Large intestine (tissue), 3 donors: ENCODE measurements around the gene SLC8A1. TPM values are rescaled to one million over a fixed set of nuclear protein-coding genes. Genes with fewer than 3 reads are reported as not detected.

Experiments used
- DNase-seq, 2 donors: peaks; one replicate each; pipeline versions ENCODE4 v3.0.0 to v3.0.0-alpha.2; 2013
- H3K27ac ChIP-seq: one replicate; pipeline ENCODE4 v1.5.1; 2013; ENCODE audit warnings: low read length
- H3K27me3 ChIP-seq: 2 replicates; pipeline ENCODE4 v1.6.1; 2013; ENCODE audit warnings: low read length; ENCODE audit not compliant: control insufficient read depth, insufficient read depth
- H3K36me3 ChIP-seq: 2 replicates; pipeline ENCODE4 v1.6.1; 2013; ENCODE audit warnings: low read length; ENCODE audit not compliant: control insufficient read depth, insufficient read depth
- H3K4me1 ChIP-seq: one replicate; pipeline ENCODE4 v1.6.1; 2013; ENCODE audit warnings: low read length; ENCODE audit not compliant: control insufficient read depth, insufficient read depth
- H3K4me3 ChIP-seq: one replicate; pipeline ENCODE4 v1.5.1; 2013; ENCODE audit warnings: low read length
- H3K9me3 ChIP-seq: one replicate; pipeline ENCODE4 v1.6.1; 2013; ENCODE audit warnings: mild to moderate bottlenecking, low read depth, low read length, moderate library complexity; ENCODE audit not compliant: control insufficient read depth
- WGBS: methylation state at CpG from one replicate; pipeline ENCODE4 v1.1.5; 2013; ENCODE audit warnings: low lambda C conversion rate; ENCODE audit not compliant: insufficient coverage; 5-methylcytosine and 5-hydroxymethylcytosine counted together
- polyA plus RNA-seq: library from polyadenylated mRNA; unstranded; fragments of 120-200 nt; gene quantifications from one replicate; pipeline ENCODE4 v1.2.1, GENCODE V29; 2013

Gene SLC8A1
- polyA plus RNA-seq, 1 donor = 13.2 TPM

DNA sequence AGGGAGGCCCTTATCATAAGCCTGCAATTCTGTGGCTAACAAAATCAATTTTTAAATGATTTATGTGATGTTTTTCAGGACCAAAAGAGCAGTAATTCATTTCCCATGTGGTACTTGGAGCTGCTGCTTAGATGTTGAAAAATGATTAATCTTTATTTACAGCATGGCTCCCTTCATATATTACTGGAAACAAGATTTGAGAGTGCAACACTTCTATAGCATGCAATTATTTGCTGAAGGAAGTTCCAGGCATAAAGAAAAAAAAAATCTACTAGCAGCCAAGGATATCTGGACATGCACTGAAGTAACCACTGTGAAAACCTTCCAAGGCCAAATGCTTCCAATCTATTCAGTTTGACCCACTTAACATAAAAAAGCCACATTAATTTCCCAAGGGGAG is 186.3 kb downstream of the SLC8A1 start:
- H3K27ac ChIP-seq = peak overlapping the region; percentile 83
- H3K4me1 ChIP-seq = peaks cover 39% of the 10 kb centered on the region
- peak in 1 of 2 donors; percentile 35 for DNase-seq
- H3K4me3 ChIP-seq = no peak overlapping the region
- no peaks in the 10 kb centered on the region for H3K9me3 ChIP-seq
- H3K27me3 ChIP-seq = no peaks in the 10 kb centered on the region
- no peaks in the 10 kb centered on the region for H3K36me3 ChIP-seq

DNA sequence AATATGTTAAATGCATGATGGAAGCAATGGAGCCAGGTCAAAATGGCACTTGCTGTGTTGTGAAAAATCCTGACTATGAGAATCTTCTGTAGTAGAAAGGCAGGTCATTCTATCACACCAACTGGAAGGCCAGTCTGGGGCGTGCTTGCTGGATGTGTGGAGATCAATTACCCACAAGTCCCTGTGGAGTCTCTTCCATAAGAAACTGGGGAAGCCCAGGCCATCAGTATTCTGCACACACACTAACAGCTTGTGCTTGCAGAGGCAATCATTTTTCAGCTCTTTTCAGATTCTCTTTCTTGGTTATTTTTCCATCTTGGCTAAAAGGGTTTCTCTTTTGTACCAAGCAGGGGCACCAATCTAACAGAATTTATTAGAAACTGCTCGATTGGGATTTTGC is 190.8 kb downstream of the SLC8A1 start:
- H3K9me3 ChIP-seq = no peaks in the 10 kb centered on the region
- no peaks in the 10 kb centered on the region for H3K36me3 ChIP-seq
- no peaks in the 10 kb centered on the region for H3K27me3 ChIP-seq
- DNase-seq = no peak
- H3K27ac ChIP-seq = no peak overlapping the region
- H3K4me1 ChIP-seq = peaks cover 5% of the 10 kb centered on the region
- WGBS = no CpG with 5 or more reads among the region's 2 CpGs
- no peak overlapping the region for H3K4me3 ChIP-seq

DNA sequence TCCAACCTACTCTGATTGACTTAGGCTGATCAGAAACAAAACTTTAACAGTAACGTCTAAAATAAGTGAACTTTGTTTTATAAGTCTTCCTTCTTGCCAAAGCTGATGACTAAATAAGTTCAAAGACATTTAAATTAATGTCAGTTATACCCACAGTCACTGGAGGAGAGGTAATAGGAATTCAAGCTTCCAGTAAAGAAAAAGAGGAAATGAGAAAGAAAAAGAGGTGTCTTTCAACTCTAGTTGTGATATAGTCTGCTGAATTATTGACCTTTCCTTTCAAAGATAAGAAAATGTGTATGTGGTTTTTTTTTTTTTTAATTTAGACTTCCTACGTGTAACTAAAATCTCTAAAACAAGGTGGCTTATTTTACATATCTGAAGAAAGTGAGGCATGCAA is 191.5 kb downstream of the SLC8A1 start:
- no peak for DNase-seq
- Histone ChIP-seq H3K4me3 (no peak overlapping the region), H3K27me3 (no peaks in the 10 kb centered on the region), H3K27ac (peak overlapping the region; percentile 10), H3K4me1 (no peaks in the 10 kb centered on the region), H3K36me3 (no peaks in the 10 kb centered on the region), H3K9me3 (no peaks in the 10 kb centered on the region)
- 20% methylated on average over 2 of the region's 2 CpGs for WGBS

DNA sequence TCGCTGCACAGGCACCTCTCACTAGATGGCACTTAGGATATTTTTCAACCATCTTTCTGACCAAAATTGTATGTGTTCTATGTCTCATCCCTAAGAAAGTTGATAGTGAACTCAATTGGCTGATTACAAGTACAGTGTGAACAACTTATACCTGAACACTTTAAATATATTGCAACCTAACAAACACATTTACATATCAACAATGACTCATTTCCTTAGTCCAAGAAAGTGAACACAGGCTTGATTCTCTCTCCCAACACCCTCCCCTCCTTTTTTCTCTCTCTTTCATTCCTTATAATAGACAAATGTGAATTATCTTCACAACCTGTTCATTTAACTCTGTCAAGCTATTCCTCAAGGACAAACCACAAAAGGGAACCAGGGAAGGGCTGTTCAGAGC is 192.0 kb downstream of the SLC8A1 start:
- no peaks in the 10 kb centered on the region for H3K27me3 ChIP-seq
- DNase-seq = no peak
- no peak overlapping the region for H3K27ac ChIP-seq
- H3K4me1 ChIP-seq = no peaks in the 10 kb centered on the region
- WGBS = no CpG with 5 or more reads among the region's 1 CpG
- H3K36me3 ChIP-seq = no peaks in the 10 kb centered on the region
- H3K4me3 ChIP-seq = no peak overlapping the region
- no peaks in the 10 kb centered on the region for H3K9me3 ChIP-seq

DNA sequence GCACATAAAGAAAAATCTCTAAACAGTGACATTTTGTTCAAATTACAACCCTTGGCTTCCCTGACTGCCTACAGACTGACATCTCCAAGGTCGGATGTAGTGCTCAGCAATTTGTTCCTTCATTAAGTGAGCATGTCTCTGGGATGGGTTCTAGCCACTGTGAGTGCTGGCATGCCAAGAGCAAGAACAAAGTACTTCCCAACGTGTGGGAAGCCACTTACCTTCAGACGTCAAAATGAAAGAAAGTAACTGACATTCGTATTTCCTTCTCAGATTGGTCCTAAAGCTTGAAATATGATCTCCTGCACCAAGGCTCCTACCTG is 193.8 kb downstream of the SLC8A1 start:
- H3K4me1 ChIP-seq = no peaks in the 10 kb centered on the region
- H3K27ac ChIP-seq = no peak overlapping the region
- no peaks in the 10 kb centered on the region for H3K9me3 ChIP-seq
- no peaks in the 10 kb centered on the region for H3K36me3 ChIP-seq
- no CpG with 5 or more reads among the region's 4 CpGs for WGBS
- no peaks in the 10 kb centered on the region for H3K27me3 ChIP-seq
- no peak for DNase-seq
- no peak overlapping the region for H3K4me3 ChIP-seq

DNA sequence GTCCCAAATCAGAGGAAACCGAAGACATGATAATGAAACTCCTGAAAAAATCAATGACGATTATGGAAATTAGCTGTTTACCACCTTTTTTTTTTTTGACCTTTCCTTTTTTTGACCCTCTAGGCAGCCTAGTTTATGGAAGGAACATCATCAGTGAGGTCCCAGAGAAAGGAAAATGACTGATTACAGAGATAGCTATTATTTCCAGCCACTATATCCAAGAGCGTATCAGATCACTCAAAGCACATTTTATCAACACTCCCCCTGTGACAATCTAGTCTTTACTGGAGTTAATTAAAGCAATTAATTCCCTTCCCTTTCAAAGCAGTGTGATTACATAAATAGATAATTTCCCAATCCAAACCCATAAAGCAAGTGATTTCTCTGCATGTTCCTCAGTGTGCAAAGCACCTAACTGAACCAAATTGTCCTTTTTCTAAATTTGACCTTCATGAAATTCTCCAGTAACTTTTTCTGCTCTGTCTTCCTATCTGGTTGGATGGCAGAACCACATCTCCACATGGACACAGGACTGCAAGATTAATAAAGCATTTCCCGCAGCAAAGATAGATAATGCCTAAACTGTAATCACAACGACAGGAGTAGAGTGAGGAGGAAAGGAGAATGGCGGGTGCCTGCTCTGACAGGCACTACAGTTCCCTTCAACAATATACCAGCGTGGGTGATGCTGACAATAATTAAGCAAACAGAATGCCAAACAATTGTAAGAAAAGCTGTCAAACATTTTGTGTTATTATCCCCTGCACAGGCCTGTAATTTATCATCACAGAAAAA is 194.4 kb downstream of the SLC8A1 start:
- 79% methylated on average over 6 of the region's 7 CpGs for WGBS
- H3K9me3 ChIP-seq = no peaks in the 10 kb centered on the region
- no peak overlapping the region for H3K27ac ChIP-seq
- no peaks in the 10 kb centered on the region for H3K36me3 ChIP-seq
- DNase-seq = no peak
- no peaks in the 10 kb centered on the region for H3K27me3 ChIP-seq
- no peak overlapping the region for H3K4me3 ChIP-seq
- H3K4me1 ChIP-seq = peaks cover under 1% of the 10 kb centered on the region

DNA sequence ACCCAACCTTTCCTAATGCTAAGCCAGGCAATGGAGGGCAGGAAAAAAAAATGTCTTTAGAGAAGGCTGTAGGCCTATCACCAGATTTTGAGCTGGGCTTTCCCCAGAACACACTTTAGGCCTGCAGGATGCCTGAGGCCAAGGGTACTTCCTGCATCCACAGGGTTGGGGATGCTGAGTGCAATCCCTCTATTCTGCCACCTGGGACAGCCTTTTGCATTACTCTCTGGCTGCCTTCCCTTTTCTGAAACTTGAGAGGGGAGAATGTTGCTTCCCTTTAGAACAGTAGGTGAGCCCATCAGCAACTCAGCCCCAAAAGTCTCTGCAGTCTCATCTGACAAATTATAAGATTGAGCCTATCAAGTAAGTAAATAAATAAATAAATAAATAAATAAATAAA is 195.2 kb downstream of the SLC8A1 start:
- H3K36me3 ChIP-seq = no peaks in the 10 kb centered on the region
- no peaks in the 10 kb centered on the region for H3K27me3 ChIP-seq
- H3K9me3 ChIP-seq = no peaks in the 10 kb centered on the region
- peaks cover 7% of the 10 kb centered on the region for H3K4me1 ChIP-seq
- DNase-seq = no peak
- H3K4me3 ChIP-seq = no peak overlapping the region
- H3K27ac ChIP-seq = no peak overlapping the region

DNA sequence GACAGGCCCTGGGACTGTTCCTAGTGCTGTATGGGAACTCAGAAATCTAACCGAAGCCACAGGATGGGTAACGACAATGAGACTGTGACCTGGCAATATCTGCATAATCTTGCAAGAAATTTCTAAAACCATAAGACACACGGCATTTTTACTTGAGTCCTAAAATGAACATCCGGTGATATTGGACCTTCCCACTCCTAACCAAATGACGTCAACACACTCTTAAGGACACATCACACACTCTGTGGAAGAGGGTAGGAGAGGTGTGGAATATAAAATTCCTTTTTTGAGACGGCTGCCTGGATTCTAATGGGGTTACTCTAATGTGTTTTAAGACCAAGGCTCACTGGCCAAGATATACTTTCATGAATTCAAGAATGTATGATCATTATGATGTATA is 195.9 kb downstream of the SLC8A1 start:
- H3K9me3 ChIP-seq = no peaks in the 10 kb centered on the region
- no peak overlapping the region for H3K4me3 ChIP-seq
- no CpG with 5 or more reads among the region's 6 CpGs for WGBS
- no peaks in the 10 kb centered on the region for H3K27me3 ChIP-seq
- peaks cover 13% of the 10 kb centered on the region for H3K4me1 ChIP-seq
- H3K27ac ChIP-seq = no peak overlapping the region
- no peaks in the 10 kb centered on the region for H3K36me3 ChIP-seq
- DNase-seq = no peak

DNA sequence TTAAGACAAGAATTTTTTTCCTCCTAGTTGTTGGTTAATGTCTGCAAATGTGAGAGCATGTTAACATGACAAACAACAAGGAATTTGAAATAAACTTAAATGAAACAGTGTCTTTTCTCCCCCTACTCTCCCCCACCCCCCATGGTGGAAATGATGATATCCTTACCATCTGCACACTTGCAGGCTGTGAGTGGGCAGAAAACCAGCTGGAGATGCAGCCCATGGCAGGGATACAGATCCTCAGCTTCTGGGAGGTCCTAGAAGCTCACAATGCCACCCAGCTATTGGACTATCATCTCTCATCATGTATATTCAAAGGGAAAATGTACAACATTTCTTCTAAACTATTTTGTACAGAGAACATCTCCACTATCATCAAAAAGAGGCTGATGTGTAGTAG is 196.8 kb downstream of the SLC8A1 start:
- H3K4me1 ChIP-seq = peaks cover 16% of the 10 kb centered on the region
- no peak overlapping the region for H3K27ac ChIP-seq
- DNase-seq = no peak
- no peak overlapping the region for H3K4me3 ChIP-seq
- H3K9me3 ChIP-seq = no peaks in the 10 kb centered on the region
- H3K36me3 ChIP-seq = no peaks in the 10 kb centered on the region
- no peaks in the 10 kb centered on the region for H3K27me3 ChIP-seq

DNA sequence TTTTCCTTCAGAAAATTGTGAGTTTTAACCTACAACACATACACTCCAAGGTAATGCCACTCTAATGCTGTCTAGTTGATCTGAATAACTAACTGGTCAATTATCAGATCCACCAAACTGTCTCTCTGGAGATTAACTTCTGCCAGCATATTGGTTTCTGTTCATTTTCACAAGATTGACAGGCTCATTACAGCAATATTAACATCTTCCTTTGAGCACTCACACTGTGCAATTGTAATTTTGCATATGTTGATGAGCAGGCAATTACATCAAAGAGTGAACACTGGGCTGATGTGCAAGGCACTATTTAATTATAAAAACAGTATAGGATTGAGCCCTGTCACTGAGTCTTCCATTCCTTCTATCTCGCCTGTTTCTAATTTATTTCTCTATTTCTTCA is 197.3 kb downstream of the SLC8A1 start:
- Histone ChIP-seq H3K27ac (no peak overlapping the region), H3K4me3 (no peak overlapping the region), H3K9me3 (no peaks in the 10 kb centered on the region), H3K27me3 (no peaks in the 10 kb centered on the region), H3K36me3 (no peaks in the 10 kb centered on the region), H3K4me1 (peaks cover 16% of the 10 kb centered on the region)
- DNase-seq = no peak
- no CpG with 5 or more reads among the region's 1 CpG for WGBS

DNA sequence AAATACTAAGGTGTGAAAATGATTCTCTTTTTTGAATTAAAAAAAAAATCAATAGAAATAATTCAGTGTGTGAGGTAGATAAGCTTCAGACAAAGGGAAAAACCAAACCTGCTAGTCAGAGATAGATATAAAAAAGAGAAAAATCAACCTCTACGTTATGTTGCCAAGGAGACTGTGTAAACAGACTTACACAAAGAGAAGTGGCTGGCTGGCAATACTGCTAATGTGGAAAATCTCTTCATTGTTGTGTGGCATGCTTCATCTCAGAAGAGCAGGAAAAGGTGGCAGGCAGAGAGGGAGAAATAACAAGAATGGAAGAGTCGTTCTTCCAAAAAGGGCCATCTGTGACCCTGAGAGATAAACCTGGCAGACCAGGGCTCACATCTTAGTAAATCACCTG is 200.8 kb downstream of the SLC8A1 start:
- H3K36me3 ChIP-seq = no peaks in the 10 kb centered on the region
- 0% methylated on average over 1 of the region's 2 CpGs for WGBS
- DNase-seq = peak; percentile 31 to 77
- no peak overlapping the region for H3K4me3 ChIP-seq
- H3K27ac ChIP-seq = peak overlapping the region; percentile 21
- H3K9me3 ChIP-seq = no peaks in the 10 kb centered on the region
- peaks cover 27% of the 10 kb centered on the region for H3K4me1 ChIP-seq
- no peaks in the 10 kb centered on the region for H3K27me3 ChIP-seq
